BLaER1 treated with 17β-estradiol and CSF1 and Interleukin-3, amounts not matched to agents 10 nM and 100 nM (cell line): Measurements from ENCODE around the gene ABHD12B.

Experiments used
- H3K27ac ChIP-seq, 11 experiments: shearing (Covaris generic); formaldehyde crosslinking; 2 replicates each; pipeline ENCODE4 v1.8.1; 2022
- H3K27me3 ChIP-seq, 11 experiments: shearing (Covaris generic); formaldehyde crosslinking; 2 replicates each; pipeline ENCODE4 v1.8.1; 2022
- H3K36me3 ChIP-seq, 11 experiments: shearing (Covaris generic); formaldehyde crosslinking; 2 replicates each; pipeline ENCODE4 v1.8.1; 2022
- H3K4me1 ChIP-seq, 10 experiments: shearing (Covaris generic); formaldehyde crosslinking; 2 replicates each; pipeline ENCODE4 v1.8.1; 2022
- H3K4me2 ChIP-seq, 11 experiments: shearing (Covaris generic); formaldehyde crosslinking; 2 replicates each; pipeline ENCODE4 v1.8.1; 2022
- H3K4me3 ChIP-seq, 10 experiments: shearing (Covaris generic); formaldehyde crosslinking; 2 replicates each; pipeline ENCODE4 v1.8.1; 2022
- H3K9ac ChIP-seq, 11 experiments: shearing (Covaris generic); formaldehyde crosslinking; 2 replicates each; pipeline ENCODE4 v1.8.1; 2022
- H3K9me3 ChIP-seq, 11 experiments: shearing (Covaris generic); formaldehyde crosslinking; replicated peaks in 1 of 11; 2 replicates each; pipeline ENCODE4 v1.8.1; 2022
- H4K20me1 ChIP-seq, 11 experiments: shearing (Covaris generic); formaldehyde crosslinking; 2 replicates each; pipeline ENCODE4 v1.8.1; 2022
- Cebpa-rat ChIP-seq, 11 experiments: shearing (Covaris generic); IDR thresholded peaks; 2 replicates each; pipeline ENCODE4 v1.8.1; 2022

Gene ABHD12B

DNA sequence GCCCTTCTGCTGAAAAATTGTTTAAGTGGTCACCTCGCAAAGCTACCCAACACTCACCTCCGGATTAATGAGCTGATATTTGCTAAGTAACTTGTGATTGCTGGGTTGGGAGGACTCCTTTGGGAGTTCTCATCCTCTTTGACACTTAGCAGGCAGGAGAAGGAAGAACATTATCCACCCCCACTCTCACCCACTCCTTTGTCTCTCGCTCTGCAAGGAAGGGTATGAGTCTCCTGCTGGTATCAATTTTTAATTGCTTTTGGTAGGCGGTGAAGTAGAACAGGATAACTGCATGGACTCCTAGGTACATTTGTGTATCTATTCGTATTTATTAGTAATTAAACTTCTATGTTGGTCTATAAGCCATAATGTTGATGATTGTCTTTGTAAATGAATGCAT, 6.9 kb upstream of the ABHD12B start:
- Histone ChIP-seq H3K27ac (peak overlapping the region in 2 of 11 experiments; percentile 65 to 66; a peak in 4 of 22 replicates), H3K4me3 (no peak overlapping the region), H3K36me3 (no peaks in the 10 kb centered on the region), H3K4me1 (peaks cover 21 to 47% (median 23%) of the 10 kb centered on the region in 10 experiments), H3K27me3 (peaks cover 0 to 7% (median 4%) of the 10 kb centered on the region in 11 experiments; a peak in 18 of 22 replicates), H3K9ac (no peak overlapping the region), H3K4me2 (peak overlapping the region; percentile 34 to 82 (median 60); a peak in 19 of 22 replicates), H3K9me3 (no peaks in the 10 kb centered on the region), H4K20me1 (no peaks in the 10 kb centered on the region)
- no peak for TF ChIP-seq Cebpa-rat (IDR thresholded peaks at IDR 0.05)

DNA sequence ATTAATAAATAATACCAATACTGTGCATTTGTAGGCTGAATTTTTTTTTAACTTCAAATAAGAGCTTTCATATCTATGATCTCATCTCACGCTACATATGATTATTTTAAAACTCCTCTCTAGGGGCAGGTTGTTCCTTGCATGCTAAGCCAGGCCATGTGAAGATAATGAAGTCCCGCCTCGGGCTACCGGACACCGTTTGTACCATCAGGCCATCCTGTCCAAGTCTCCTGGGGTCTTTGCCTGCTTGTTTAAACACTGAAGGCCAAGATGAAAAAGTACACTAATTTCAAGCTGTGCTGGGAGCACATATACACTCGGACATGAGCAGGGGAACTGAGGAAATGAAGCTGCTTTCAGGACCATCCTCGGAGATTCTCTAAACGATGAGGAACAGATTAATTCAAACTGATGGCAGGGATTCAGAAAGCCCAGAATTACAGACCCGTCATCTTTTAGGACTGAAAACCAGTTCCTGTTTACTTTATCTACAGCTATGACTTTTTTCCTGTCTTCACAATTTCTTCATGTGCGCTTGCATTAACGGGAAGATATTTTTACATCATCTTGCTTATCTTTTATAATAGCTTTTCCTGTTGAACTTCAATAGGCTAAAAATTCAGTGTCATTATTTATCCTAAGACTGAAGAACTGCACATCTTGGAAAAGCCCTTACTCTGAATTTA, 6.3 kb upstream of the ABHD12B start:
- Histone ChIP-seq H3K9me3 (no peaks in the 10 kb centered on the region), H3K27me3 (peaks cover 5 to 13% (median 10%) of the 10 kb centered on the region in 11 experiments), H3K4me1 (peaks cover 16 to 42% (median 18%) of the 10 kb centered on the region in 10 experiments), H3K4me3 (peak overlapping the region in 1 of 10 experiments; percentile 6; a peak in 1 of 20 replicates), H4K20me1 (no peaks in the 10 kb centered on the region), H3K9ac (peak overlapping the region in 2 of 11 experiments; percentile 20 to 60; a peak in 1 of 22 replicates), H3K4me2 (peak overlapping the region; percentile 34 to 82 (median 60)), H3K36me3 (no peaks in the 10 kb centered on the region), H3K27ac (peak overlapping the region in 4 of 11 experiments; percentile 20 to 66 (median 44); a peak in 7 of 22 replicates)
- no peak for TF ChIP-seq Cebpa-rat (IDR thresholded peaks at IDR 0.05)

DNA sequence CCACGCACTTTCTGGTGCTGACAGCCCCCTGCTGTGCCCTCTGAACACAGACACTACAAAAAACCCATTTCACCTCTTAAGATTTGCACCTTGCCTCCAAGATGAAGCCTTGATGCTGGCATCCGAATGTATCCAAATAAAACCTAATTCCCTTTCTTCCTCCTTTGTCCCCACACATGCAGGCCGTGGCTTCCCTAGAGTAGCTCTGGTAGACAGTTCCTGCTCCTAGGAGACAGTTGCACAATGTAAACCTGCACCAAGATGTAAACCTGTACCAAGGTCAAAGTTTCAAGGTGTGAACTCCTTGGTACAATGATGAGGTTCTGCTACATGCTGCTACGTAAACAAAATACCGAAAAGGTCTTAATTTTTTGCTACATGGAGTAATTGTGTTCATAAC, 625 bp upstream of the ABHD12B start:
- no peak overlapping the region for H3K9ac ChIP-seq
- H3K4me2 ChIP-seq, result peak overlapping the region in 6 of 11 experiments; percentile 68 to 96 (median 92); a peak in 12 of 22 replicates
- no peak for TF ChIP-seq Cebpa-rat (IDR thresholded peaks at IDR 0.05)
- H3K4me1 ChIP-seq, result peaks cover 45 to 63% (median 52%) of the 10 kb centered on the region in 10 experiments
- H3K27me3 ChIP-seq, result peaks cover 40 to 53% (median 47%) of the 10 kb centered on the region in 11 experiments
- no peaks in the 10 kb centered on the region for H3K36me3 ChIP-seq
- H3K9me3 ChIP-seq, result no peaks in the 10 kb centered on the region
- peaks cover 0 to 9% (median 0%) of the 10 kb centered on the region in 11 experiments; a peak in 4 of 22 replicates for H4K20me1 ChIP-seq
- H3K4me3 ChIP-seq, result 0 out of 20 replicates have a peak overlapping the region, but pooled peaks of 2 of the 10 experiments have one; percentile 61 to 67
- H3K27ac ChIP-seq, result no peak overlapping the region

DNA sequence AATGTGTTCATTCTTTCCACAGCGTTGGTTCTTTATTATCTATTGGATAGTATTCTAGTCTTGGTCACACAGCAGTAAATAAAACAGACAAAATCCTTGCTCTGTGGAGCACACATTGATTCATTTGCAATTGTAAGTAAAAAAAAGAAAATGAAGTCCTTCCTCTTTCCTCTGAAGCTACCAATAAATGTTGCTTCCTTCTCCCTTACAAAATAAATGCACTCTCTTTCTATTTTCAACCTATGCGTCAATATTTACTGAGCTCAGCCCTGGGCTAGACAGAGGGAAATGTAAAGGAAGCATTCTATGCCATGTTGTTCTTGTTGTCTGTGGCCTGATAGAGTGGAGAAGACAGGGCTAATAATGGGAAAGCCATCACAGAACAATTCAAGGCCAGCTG, 2.9 kb downstream of the ABHD12B start:
- H3K36me3 ChIP-seq, result peaks cover 0 to 6% (median 0%) of the 10 kb centered on the region in 11 experiments; a peak in 1 of 22 replicates
- peak overlapping the region; percentile 69 to 96 (median 86) for H3K4me2 ChIP-seq
- no peaks in the 10 kb centered on the region for H3K9me3 ChIP-seq
- H3K4me3 ChIP-seq, result peak overlapping the region in 1 of 10 experiments; percentile 0; a peak in 4 of 20 replicates
- peaks cover 49 to 70% (median 61%) of the 10 kb centered on the region in 10 experiments for H3K4me1 ChIP-seq
- peaks cover 0 to 9% (median 0%) of the 10 kb centered on the region in 11 experiments; a peak in 4 of 22 replicates for H4K20me1 ChIP-seq
- peak overlapping the region in 3 of 11 experiments; percentile 38 to 56 (median 42); a peak in 6 of 22 replicates for H3K9ac ChIP-seq
- peak overlapping the region in 7 of 11 experiments; percentile 11 to 71 (median 28); a peak in 11 of 22 replicates for H3K27ac ChIP-seq
- H3K27me3 ChIP-seq, result peaks cover 39 to 53% (median 46%) of the 10 kb centered on the region in 11 experiments
- TF ChIP-seq Cebpa-rat (IDR thresholded peaks at IDR 0.05), result no peak

DNA sequence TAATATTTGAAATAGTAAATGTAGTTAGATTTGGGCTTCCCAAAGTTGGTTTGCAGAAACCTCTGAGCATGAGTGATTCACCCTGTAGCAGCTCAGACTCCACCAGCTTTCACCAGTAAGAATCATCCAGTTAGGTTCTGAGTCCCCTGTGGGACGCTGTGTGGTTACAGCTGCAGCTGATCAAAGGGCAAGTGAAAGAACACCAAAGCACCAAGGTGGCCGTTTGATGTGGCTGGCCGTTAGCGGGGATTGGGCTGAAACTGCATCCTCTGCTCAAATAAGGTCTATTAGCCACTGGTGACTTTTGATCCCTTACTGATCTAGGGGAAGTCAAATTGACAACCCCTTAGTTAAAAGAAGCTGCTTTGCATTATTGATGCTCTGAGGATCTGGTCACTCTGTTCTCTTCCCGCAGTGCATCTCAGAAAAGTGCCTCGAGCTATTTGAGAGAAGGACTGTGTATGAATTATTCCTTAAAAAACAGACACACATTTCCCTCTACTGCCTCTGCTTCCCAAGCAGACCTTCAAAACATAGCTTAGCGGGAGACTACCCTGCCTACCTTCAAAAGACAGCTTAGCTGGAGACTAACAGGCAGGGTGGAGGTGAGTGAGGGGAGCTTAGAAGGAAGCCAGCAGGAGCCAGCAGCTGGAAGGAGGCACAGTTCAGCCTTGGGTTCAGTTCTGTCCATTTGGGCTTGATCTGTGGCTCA, 3.7 kb downstream of the ABHD12B start:
- Histone ChIP-seq H3K4me1 (peaks cover 49 to 72% (median 65%) of the 10 kb centered on the region in 10 experiments), H3K9ac (peak overlapping the region in 4 of 11 experiments; percentile 16 to 56 (median 40); a peak in 3 of 22 replicates), H3K4me2 (peak overlapping the region; percentile 69 to 96 (median 86))

DNA sequence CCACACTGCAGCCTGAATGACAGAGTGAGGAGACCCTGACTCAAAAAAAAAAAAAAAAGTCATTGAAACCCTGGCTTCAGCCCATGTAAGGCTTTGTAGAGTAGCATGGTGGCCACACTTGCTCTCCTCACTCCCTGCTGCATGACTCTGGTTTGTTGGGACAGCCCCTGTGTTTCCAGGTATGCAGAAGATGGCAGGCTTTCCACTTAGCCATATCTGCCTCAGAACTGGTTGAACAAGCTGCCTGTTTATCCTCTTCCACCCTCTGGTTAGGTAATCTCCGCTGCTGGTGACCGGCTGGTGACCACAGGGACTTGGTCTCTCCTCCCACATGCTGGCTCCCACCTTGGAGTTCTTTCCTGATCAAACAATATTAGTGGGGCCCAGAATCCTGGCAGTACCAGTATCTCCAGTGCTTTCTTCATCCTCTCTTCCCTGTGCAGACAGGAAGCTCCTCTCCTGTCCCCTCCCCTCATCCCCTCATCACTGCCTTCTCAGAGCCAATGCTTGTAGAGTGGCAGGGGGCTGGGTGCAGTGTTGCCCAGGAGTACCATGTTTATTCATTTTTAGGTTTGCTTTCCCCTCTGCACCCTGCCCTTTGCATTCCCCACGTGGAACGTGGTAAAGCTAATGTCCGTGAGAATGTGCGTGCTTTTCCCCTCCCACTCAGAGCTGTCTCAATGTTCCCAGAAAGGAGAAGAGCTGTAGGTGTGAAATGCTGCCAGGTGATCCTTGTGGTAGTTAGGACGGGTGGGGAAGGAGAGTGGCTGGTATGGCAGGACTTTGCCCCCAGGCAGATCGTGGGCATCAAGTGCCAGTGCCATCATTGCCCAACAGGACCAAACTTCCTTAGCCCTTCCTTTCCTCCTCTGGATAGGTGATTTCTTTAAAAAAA, 11.3 kb downstream of the ABHD12B start:
- no peak for TF ChIP-seq Cebpa-rat (IDR thresholded peaks at IDR 0.05)
- no peak overlapping the region for H3K4me3 ChIP-seq

More for the DNA sequence above, 3.7 kb downstream of the ABHD12B start:
- Histone ChIP-seq H3K36me3 (peaks cover 0 to 6% (median 0%) of the 10 kb centered on the region in 11 experiments; a peak in 1 of 22 replicates), H3K27ac (peak overlapping the region in 5 of 11 experiments; percentile 3 to 71 (median 60); a peak in 10 of 22 replicates), H4K20me1 (peaks cover 0 to 9% (median 0%) of the 10 kb centered on the region in 11 experiments; a peak in 4 of 22 replicates), H3K9me3 (no peaks in the 10 kb centered on the region), H3K27me3 (peaks cover 32 to 46% (median 38%) of the 10 kb centered on the region in 11 experiments), H3K4me3 (peak overlapping the region in 1 of 10 experiments; percentile 0; a peak in 1 of 20 replicates)
- no peak for TF ChIP-seq Cebpa-rat (IDR thresholded peaks at IDR 0.05)

DNA sequence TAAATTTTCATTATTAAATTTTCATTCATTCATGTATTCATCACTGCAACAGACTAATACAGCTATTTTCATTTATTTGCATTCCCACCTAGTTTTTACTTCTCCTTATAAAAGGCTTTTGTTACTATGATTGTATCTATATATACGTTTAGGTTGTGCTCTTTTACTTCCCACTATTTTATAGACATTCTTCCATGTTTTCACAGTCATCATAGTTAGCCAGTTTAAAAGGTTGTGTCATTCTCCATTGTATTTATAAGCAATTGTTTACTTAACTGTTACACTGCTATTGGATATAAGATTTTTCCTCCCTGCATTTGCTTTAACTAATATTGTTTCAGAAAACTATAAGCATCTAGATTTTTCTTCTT, 12.0 kb downstream of the ABHD12B start:
- no peak overlapping the region for H3K27ac ChIP-seq
- H3K9me3 ChIP-seq, result no peaks in the 10 kb centered on the region
- no peak overlapping the region for H3K9ac ChIP-seq
- H4K20me1 ChIP-seq, result peaks cover 0 to 34% (median 0%) of the 10 kb centered on the region in 11 experiments; a peak in 3 of 22 replicates
- H3K36me3 ChIP-seq, result peaks cover 0 to 73% (median 0%) of the 10 kb centered on the region in 11 experiments; a peak in 5 of 22 replicates
- H3K27me3 ChIP-seq, result no peaks in the 10 kb centered on the region
- H3K4me2 ChIP-seq, result no peak overlapping the region
- peaks cover 0 to 24% (median 14%) of the 10 kb centered on the region in 10 experiments; a peak in 17 of 20 replicates for H3K4me1 ChIP-seq
- TF ChIP-seq Cebpa-rat (IDR thresholded peaks at IDR 0.05), result no peak
- H3K4me3 ChIP-seq, result no peak overlapping the region

More for the DNA sequence above, 11.3 kb downstream of the ABHD12B start:
- Histone ChIP-seq H3K4me2 (peak overlapping the region in 1 of 11 experiments; percentile 12; a peak in 2 of 22 replicates), H3K4me1 (peaks cover 0 to 24% (median 14%) of the 10 kb centered on the region in 10 experiments; a peak in 17 of 20 replicates), H3K9me3 (no peaks in the 10 kb centered on the region), H3K27ac (no peak overlapping the region), H3K27me3 (0 out of 22 replicates have a peak, but pooled peaks cover 0 to 2% (median 0%) of the 10 kb centered on the region in 11 experiments), H3K9ac (no peak overlapping the region), H4K20me1 (peaks cover 0 to 30% (median 0%) of the 10 kb centered on the region in 11 experiments; a peak in 3 of 22 replicates), H3K36me3 (peaks cover 0 to 70% (median 0%) of the 10 kb centered on the region in 11 experiments; a peak in 5 of 22 replicates)
